Glomerular endothelial cell (primary cell): ENCODE measurements around the gene TNFRSF1A. TPM values are rescaled to one million over a fixed set of nuclear protein-coding genes. Genes with fewer than 3 reads are reported as not detected.
"Not testable (repeated sequence)": the region's sequence is repeated elsewhere in the genome, so short reads cannot be mapped to it uniquely, and the experiment has no call there.

Experiments used
- DNase-seq: peaks from one replicate; pipeline ENCODE4 v3.0.0-alpha.2; 2011; ENCODE audit warnings: low read depth, low spot score; ENCODE audit errors: extremely low read depth
- total RNA-seq: library from RNA; depleted of rRNA; stranded (reverse); fragments of >200 nt; gene quantifications from 2 replicates; pipeline ENCODE4 v1.2.3, GENCODE V29; 2015

The TNFRSF1A gene
- total RNA-seq, 1 donor from 2014 or later: 204 TPM

- DNase-seq: no peak
These were observed 29.9 kb downstream of the TNFRSF1A start for GRCh38 chr12:6311822-6312528.

- no peak for DNase-seq
These were observed 30.9 kb downstream of the TNFRSF1A start for GRCh38 chr12:6310771-6311610.

- DNase-seq: no peak
These were observed 34.3 kb downstream of the TNFRSF1A start for GRCh38 chr12:6307529-6307928.

- DNase-seq: no peak
These were observed 35.2 kb downstream of the TNFRSF1A start for GRCh38 chr12:6306599-6307220.

GRCh38 chr12:6306151-6306550 is 35.7 kb downstream of the TNFRSF1A start:
- no peak for DNase-seq

- no peak for DNase-seq
These were observed 38.8 kb downstream of the TNFRSF1A start for GRCh38 chr12:6303071-6303470.

- DNase-seq: no peak
These were observed 39.3 kb downstream of the TNFRSF1A start for GRCh38 chr12:6302621-6303020.

- DNase-seq: no peak
These were observed 40.2 kb downstream of the TNFRSF1A start for GRCh38 chr12:6301721-6302120.

GRCh38 chr12:6297170-6297569 is 44.7 kb downstream of the TNFRSF1A start:
- DNase-seq: no peak

- peak; percentile 94 for DNase-seq
These were observed 46.6 kb downstream of the TNFRSF1A start for GRCh38 chr12:6295094-6295811.

- DNase-seq: no peak
These were observed 47.5 kb downstream of the TNFRSF1A start for GRCh38 chr12:6294156-6295093.

- DNase-seq: no peak
These were observed 49.3 kb downstream of the TNFRSF1A start for GRCh38 chr12:6292606-6293005.

GRCh38 chr12:6289906-6290305 is 52.0 kb downstream of the TNFRSF1A start:
- not testable (repeated sequence) for DNase-seq

GRCh38 chr12:6289081-6289480 is 52.8 kb downstream of the TNFRSF1A start:
- DNase-seq: not testable (repeated sequence)

GRCh38 chr12:6288235-6288634 is 53.6 kb downstream of the TNFRSF1A start:
- no peak for DNase-seq

GRCh38 chr12:6285532-6286306 is 56.2 kb downstream of the TNFRSF1A start:
- DNase-seq: no peak

- DNase-seq: no peak
These were observed 56.8 kb downstream of the TNFRSF1A start for GRCh38 chr12:6285063-6285477.

- no peak for DNase-seq
These were observed 57.6 kb downstream of the TNFRSF1A start for GRCh38 chr12:6284273-6284672.

GRCh38 chr12:6282453-6282840 is 59.4 kb downstream of the TNFRSF1A start:
- no peak for DNase-seq
